HepG2 (cell line): Measurements from ENCODE around the gene H6PD. TPM values are rescaled to one million over a fixed set of nuclear protein-coding genes. Genes with fewer than 3 reads are reported as not detected.

Experiments used
- MYPOP ChIP-seq: sonication (generic); formaldehyde crosslinking; IDR thresholded peaks from 2 replicates; pipeline ENCODE4 v1.8.1; 2023; ENCODE audit warnings: mild to moderate bottlenecking, moderate library complexity, missing genetic modification reagents
- RARG ChIP-seq: sonication (generic); formaldehyde crosslinking; IDR thresholded peaks from 2 replicates; pipeline ENCODE4 v1.4.0; 2020; ENCODE audit warnings: low read depth, mild to moderate bottlenecking, missing genetic modification reagents
- RELA ChIP-seq: sonication (generic); formaldehyde crosslinking; IDR thresholded peaks from 2 replicates; pipeline ENCODE4 v1.4.0; 2020; ENCODE audit warnings: missing genetic modification reagents
- RNF219 ChIP-seq: sonication (generic); formaldehyde crosslinking; IDR thresholded peaks from 2 replicates; pipeline ENCODE4 v1.5.0; 2020; ENCODE audit warnings: mild to moderate bottlenecking, missing genetic modification reagents
- TBP ChIP-seq: sonication (generic); formaldehyde crosslinking; IDR thresholded peaks from 2 replicates; pipeline ENCODE4 v1.5.0; 2020; ENCODE audit warnings: missing genetic modification reagents
- TERF1 ChIP-seq: sonication (generic); formaldehyde crosslinking; IDR thresholded peaks from 2 replicates; pipeline ENCODE4 v1.8.0; 2022; ENCODE audit warnings: mild to moderate bottlenecking, missing genetic modification reagents, moderate library complexity
- XRCC5 ChIP-seq: fragments of 200-400 bp; formaldehyde crosslinking; optimal IDR thresholded peaks from 2 replicates; pipeline ENCODE3; 2017; ENCODE audit warnings: mild to moderate bottlenecking, low read length
- ZKSCAN8 ChIP-seq: IDR thresholded peaks from 2 replicates; pipeline ENCODE4 v1.6.1; 2016; ENCODE audit warnings: borderline replicate concordance, missing genetic modification reagents, missing compliant biosample characterization
- ZNF263 ChIP-seq: sonication (generic); formaldehyde crosslinking; IDR thresholded peaks from 2 replicates; pipeline ENCODE4 v1.4.0; 2020; ENCODE audit warnings: missing genetic modification reagents
- ZNF3 ChIP-seq: IDR thresholded peaks from 2 replicates; pipeline ENCODE4 v1.7.0; 2017; ENCODE audit warnings: inconsistent platforms
- ZNF350 ChIP-seq: sonication (generic); formaldehyde crosslinking; IDR thresholded peaks from 2 replicates; pipeline ENCODE4 v1.4.0; 2020; ENCODE audit warnings: mild to moderate bottlenecking, low read depth, missing genetic modification reagents, borderline replicate concordance
- polyA plus RNA-seq, 8 experiments: library from polyadenylated mRNA; depleted of rRNA in 3 of 8; stranded (reverse) in 7 of 8; unstranded in 1 of 8; fragments of >200 nt; fragmentation: Illumina TruSeq in 4 of 8; extraction: Trizol in 4 of 8; gene quantifications; 2 replicates each; pipeline versions ENCODE4 v1.2.1 to v1.2.3, GENCODE V29; 2011 to 2016; ENCODE audit warnings: low read depth in 4 of 8, missing spikeins in 1 of 8, mixed read lengths in 1 of 8; ENCODE audit not compliant: insufficient read depth in 1 of 8
- total RNA-seq, 5 experiments: library from RNA; depleted of rRNA; stranded (reverse); fragments of >200 nt; fragmentation: Illumina TruSeq; extraction: Trizol; gene quantifications; 2 replicates each; pipeline ENCODE4 v1.2.3, GENCODE V29; 2016; ENCODE audit warnings: low read depth in 1 of 5
- TF ChIP-seq, protein P1 (sequence below): sonication (generic); formaldehyde crosslinking; IDR thresholded peaks from 2 replicates; pipeline ENCODE4 v1.4.0; 2020; ENCODE audit warnings: missing genetic modification reagents, mild to moderate bottlenecking, borderline replicate concordance
- TF ChIP-seq, protein P2 (sequence below): sonication (generic); formaldehyde crosslinking; IDR thresholded peaks from 2 replicates; pipeline ENCODE4 v1.4.0; 2020; ENCODE audit warnings: mild to moderate bottlenecking, missing genetic modification reagents

The H6PD gene
- total and polyA plus RNA-seq, 2 of the 13 experiments (the other 11 are each of a cell fraction or from before 2014, with no cell fraction given): 9.3 to 14.1 TPM

DNA sequence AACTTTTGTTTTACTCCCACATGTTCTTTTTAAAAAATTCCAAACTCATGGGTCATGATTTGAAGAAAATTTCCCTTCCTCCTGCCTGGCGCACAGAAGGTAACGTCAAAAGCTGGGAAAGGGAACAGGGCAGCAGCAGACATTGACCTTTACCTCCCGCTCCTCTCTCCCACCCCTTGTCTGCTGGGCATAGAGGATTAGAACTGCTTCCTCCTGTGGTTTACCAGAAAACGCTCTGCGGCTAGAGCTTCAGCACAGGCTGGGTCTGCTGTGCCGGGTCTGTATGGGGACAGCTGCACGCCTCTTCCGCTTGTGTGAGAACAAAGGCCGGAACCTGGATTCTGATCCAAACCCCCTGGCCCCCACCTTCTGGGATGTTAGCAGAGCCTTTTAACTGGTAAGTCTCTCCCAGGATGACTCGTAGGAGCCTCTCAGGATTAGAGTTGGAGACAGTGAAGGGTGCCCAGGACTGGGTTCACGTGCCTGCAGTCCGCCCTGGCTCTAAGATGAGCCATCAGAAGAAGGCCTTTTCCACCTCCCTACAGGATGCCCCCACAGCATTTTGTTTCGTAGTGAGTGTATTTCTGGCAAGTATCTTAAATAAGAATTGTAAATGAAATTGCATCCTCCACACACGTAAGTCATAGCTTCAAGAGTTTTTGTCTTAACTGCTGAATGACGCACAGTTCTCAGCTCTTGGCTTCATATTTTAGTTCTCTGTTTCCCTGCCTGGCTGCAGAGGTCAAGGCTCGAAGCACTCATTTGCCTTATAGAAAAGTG is 5.2 kb downstream of the H6PD start (continued):
- no peak for TF ChIP-seq RNF219 (CRISPR knock-in tag)
- 0 out of 2 replicates have a peak, but pooled peaks have one; percentile 27 for TF ChIP-seq ZNF350 (CRISPR knock-in tag)
- no peak for TF ChIP-seq TERF1 (CRISPR knock-in tag)
- TF ChIP-seq, protein P1, sequence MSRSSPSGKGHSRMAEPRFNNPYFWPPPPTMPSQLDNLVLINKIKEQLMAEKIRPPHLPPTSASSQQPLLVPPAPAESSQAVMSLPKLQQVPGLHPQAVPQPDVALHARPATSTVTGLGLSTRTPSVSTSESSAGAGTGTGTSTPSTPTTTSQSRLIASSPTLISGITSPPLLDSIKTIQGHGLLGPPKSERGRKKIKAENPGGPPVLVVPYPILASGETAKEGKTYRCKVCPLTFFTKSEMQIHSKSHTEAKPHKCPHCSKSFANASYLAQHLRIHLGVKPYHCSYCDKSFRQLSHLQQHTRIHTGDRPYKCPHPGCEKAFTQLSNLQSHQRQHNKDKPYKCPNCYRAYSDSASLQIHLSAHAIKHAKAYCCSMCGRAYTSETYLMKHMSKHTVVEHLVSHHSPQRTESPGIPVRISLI: no peak
- TF ChIP-seq, protein P2, sequence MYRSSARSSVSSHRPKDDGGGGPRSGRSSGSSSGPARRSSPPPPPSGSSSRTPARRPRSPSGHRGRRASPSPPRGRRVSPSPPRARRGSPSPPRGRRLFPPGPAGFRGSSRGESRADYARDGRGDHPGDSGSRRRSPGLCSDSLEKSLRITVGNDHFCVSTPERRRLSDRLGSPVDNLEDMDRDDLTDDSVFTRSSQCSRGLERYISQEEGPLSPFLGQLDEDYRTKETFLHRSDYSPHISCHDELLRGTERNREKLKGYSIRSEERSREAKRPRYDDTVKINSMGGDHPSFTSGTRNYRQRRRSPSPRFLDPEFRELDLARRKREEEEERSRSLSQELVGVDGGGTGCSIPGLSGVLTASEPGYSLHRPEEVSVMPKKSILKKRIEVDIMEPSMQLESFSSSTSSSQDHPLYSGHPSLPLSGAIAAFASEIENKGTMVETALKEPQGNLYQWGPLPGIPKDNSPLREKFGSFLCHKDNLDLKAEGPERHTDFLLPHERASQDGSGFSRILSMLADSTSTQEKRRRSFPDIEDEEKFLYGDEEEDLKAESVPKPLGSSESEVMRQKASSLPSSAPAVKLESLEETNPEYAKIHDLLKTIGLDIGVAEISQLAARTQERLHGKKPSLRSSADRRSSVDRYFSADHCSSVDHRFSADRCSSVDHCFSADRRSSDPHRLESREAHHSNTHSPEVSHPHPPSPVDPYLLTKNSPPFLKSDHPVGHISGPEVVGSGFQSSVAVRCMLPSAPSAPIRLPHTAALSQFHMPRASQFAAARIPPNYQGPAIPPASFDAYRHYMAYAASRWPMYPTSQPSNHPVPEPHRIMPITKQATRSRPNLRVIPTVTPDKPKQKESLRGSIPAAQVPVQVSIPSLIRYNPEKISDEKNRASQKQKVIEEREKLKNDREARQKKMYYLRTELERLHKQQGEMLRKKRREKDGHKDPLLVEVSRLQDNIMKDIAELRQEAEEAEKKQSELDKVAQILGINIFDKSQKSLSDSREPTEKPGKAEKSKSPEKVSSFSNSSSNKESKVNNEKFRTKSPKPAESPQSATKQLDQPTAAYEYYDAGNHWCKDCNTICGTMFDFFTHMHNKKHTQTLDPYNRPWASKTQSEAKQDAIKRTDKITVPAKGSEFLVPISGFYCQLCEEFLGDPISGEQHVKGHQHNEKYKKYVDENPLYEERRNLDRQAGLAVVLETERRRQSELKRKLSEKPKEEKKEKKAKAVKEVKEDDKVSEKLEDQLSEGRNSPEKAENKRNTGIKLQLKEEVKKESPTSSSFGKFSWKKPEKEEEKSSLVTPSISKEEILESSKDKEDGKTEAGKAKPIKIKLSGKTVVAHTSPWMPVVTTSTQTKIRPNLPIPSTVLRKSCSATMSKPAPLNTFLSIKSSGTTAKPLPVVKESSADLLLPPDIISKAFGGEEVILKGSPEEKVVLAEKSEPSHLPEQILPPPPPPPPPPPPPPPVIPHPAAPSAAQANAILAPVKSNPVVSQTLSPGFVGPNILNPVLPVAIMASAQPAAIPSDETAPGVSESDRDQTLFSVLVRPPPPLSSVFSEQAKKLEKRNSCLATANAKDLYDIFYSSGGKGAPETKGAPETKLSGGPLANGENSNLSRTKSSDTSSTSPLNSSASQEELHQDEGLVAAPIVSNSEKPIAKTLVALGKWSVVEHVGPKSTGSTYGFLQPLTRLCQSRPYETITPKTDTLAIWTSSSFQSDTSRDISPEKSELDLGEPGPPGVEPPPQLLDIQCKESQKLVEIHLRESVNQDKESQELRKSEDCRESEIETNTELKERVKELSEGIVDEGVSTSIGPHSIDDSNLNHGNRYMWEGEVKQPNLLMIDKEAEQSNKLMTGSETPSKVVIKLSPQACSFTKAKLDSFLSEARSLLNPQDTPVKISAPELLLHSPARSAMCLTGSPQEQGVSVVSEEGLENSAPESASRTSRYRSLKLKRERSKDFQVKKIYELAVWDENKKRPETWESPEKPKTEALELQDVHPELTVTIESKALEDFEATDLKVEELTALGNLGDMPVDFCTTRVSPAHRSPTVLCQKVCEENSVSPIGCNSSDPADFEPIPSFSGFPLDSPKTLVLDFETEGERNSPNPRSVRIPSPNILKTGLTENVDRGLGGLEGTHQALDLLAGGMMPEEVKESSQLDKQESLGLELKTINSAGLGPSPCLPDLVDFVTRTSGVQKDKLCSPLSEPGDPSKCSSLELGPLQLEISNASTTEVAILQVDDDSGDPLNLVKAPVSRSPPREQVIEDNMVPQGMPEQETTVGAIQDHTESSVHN (CRISPR knock-in tag): no peak
- peak; percentile 60; the same call in 1 of the 2 replicates for TF ChIP-seq ZKSCAN8 (CRISPR knock-in tag)
- no peak for TF ChIP-seq RELA (CRISPR knock-in tag)
- TF ChIP-seq ZNF3: no peak
- no peak for TF ChIP-seq RARG (CRISPR knock-in tag)
- TF ChIP-seq TBP: no peak
- peak; percentile 56 for TF ChIP-seq XRCC5
- TF ChIP-seq ZNF263 (CRISPR knock-in tag): no peak
- no peak for TF ChIP-seq MYPOP (CRISPR knock-in tag)
